Measurements from ENCODE around the gene SLC43A2. TPM values are rescaled to one million over a fixed set of nuclear protein-coding genes. Genes with fewer than 3 reads are reported as not detected.

The SLC43A2 gene
- total and polyA plus RNA-seq, 5 donors from 2014 or later: 3.5 to 6.9 (median 5.9) TPM

DNA sequence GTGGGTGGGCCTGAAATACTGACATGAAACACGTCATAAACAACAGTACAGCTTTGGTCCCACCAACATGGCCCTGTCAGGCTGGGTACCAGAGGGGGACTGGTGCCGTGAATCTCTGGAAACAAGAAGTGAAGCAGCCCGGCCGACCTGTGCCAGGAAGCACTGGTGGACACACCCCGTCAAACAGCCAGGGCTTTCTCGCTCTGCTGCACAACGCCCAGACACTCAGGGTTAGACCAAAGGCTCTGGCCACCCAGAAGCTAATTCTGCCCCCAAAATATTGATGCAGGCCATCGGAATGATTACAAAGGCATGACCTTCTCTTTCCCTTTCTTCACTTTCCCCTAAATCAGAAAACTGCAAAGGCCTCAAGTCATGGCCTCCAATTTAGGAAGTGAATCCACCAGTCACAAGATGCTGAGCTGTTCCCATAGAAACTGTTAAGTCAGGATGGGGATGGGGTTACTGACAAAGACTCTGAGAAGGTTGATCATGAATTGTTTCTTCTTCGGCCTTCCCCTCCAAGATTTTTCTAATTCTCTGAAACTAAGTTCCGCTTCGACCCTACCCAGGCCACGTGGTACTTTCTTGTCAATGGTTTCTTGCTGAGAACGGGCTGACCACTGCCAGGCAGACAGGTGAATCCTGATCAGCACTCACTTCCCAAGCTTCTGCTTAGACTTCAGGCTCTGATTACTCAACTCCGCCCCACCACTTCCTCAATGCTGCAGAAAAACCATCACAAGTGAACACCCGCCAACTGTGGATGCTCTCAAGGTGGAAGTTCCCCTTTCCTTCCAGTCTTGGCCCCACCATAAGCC is 72.8 kb downstream of the SLC43A2 start:
- H3K36me3 Mint-ChIP-seq: peaks cover 21% of the 10 kb centered on the region
- no peaks in the 10 kb centered on the region for H3K27me3 ChIP-seq (ENCODE audit: control insufficient read depth, insufficient read depth, low read length)
- peaks cover 0 to 35% (median 12%) of the 10 kb centered on the region in 4 donors for H3K4me1 Mint-ChIP-seq
- no peaks in the 10 kb centered on the region for H3K9me3 ChIP-seq (ENCODE audit: control insufficient read depth in 2 of 2, low read length in 2 of 2)
- H3K36me3 ChIP-seq (ENCODE audit: control insufficient read depth, insufficient read depth, low read length): peaks cover 33% of the 10 kb centered on the region
- H3K27ac ChIP-seq (ENCODE audit: insufficient read depth, low read length, poor library complexity, severe bottlenecking): no peak overlapping the region
- H3K4me3 ChIP-seq (ENCODE audit: low read depth, low read length): no peak overlapping the region
- H3K27me3 Mint-ChIP-seq: no peaks in the 10 kb centered on the region
- no peak overlapping the region for H3K4me3 Mint-ChIP-seq
- DNase-seq: no peak
- peak in 1 of 2 donors; percentile 39 for ATAC-seq (ENCODE audit: low read depth in 2 of 2)
- no peaks in the 10 kb centered on the region for H3K9me3 Mint-ChIP-seq
- peaks cover 3% of the 10 kb centered on the region for H3K4me1 ChIP-seq (ENCODE audit: control insufficient read depth, insufficient read depth, low read length, poor library complexity, severe bottlenecking)
- peak overlapping the region in 1 of 3 donors; percentile 64 for H3K27ac Mint-ChIP-seq

DNA sequence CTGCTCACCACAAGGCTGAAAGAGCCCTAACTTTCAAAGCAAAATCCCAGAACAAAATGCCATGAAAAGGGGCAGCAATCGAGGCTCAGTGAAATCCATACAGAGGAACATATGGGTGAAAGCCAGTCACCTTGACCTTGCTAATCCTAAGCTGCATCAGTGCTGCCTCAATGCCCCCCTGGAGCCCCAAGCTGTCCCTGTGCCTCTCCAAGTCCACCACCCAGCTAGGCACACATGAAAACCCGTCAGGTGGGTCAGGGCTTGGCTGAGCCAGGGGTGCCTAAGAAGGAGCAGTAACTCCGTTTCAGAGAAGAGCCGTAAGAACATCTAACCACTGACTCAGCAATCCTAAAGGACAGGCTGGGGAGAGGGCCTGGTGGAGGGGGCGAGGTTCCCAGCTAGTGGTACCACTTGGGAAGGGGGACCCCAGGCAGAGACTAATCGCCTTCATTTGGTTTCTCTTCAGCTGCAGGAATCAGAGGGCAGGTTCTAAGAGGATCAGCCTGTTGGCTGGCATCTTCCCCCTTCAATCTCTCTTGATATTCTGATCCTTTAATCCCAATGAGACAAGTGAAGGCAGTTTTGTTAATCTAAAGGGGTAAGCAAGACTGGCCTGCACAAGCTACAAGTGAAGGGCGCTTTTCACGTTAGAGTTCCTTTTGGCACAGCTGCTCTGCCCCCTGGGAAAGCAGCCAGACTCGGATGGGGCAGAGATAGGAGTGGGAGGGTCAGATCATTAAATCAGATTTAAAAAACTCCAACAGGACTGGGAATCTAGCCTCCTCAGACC is 73.7 kb downstream of the SLC43A2 start:
- Mint-ChIP-seq H3K36me3 (peaks cover 29% of the 10 kb centered on the region), H3K4me3 (no peak overlapping the region), H3K27me3 (no peaks in the 10 kb centered on the region), H3K9me3 (no peaks in the 10 kb centered on the region), H3K27ac (no peak overlapping the region), H3K4me1 (peaks cover 0 to 30% (median 13%) of the 10 kb centered on the region in 4 donors)
- Histone ChIP-seq H3K27ac (ENCODE audit: insufficient read depth, low read length, poor library complexity, severe bottlenecking) (no peak overlapping the region), H3K4me3 (ENCODE audit: low read depth, low read length) (no peak overlapping the region), H3K9me3 (ENCODE audit: control insufficient read depth in 2 of 2, low read length in 2 of 2) (no peaks in the 10 kb centered on the region), H3K36me3 (ENCODE audit: control insufficient read depth, insufficient read depth, low read length) (peaks cover 42% of the 10 kb centered on the region), H3K4me1 (ENCODE audit: control insufficient read depth, insufficient read depth, low read length, poor library complexity, severe bottlenecking) (no peaks in the 10 kb centered on the region), H3K27me3 (ENCODE audit: control insufficient read depth, insufficient read depth, low read length) (no peaks in the 10 kb centered on the region)
- ATAC-seq (ENCODE audit: low read depth in 2 of 2) (no peak), DNase-seq (no peak)

DNA sequence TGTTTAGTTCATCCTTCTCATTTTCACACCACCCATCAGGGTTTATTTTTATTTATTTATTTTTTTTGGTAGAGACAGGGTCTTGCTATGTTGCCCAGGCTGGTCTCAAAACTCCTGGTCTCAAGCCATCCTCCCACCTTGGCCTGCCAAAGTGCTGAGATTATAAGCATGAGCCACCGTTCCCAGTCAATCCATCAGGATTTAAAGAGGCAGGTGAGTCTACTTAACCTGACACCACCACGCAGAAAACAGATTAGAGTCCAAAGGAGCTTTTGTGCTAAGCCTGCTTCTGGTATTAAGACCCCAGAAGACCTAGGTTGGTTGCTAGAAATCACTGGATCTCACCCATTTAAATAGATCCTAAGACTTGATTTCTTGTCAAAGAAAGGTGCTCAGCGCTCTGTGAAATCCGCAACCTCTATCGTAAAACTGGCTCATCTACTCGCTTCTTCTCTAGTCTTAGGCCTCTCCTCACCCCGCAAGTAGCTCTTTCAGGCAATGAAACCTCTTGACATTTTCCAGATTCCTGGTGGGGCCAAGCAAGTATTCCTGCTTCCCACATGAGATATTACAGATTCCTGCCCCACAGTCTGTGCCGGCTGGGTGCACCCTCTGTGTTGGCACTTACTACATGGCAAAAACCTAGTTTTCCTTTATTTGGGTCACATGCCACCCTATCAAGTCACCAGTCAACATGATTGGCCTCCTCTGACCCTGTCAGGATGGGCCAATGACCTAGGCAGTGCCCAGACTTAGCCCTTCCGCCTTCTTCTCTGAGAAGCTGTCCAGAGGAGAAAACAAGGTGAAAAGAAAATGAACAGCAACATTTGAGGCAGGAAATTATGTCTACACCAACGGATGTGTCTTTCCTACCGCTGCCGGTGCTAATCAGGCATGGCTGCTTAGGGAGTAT is 75.0 kb downstream of the SLC43A2 start:
- H3K9me3 ChIP-seq (ENCODE audit: control insufficient read depth in 2 of 2, low read length in 2 of 2): no peaks in the 10 kb centered on the region
- no peaks in the 10 kb centered on the region for H3K27me3 ChIP-seq (ENCODE audit: control insufficient read depth, insufficient read depth, low read length)
- Mint-ChIP-seq H3K36me3 (peaks cover 32% of the 10 kb centered on the region), H3K9me3 (no peaks in the 10 kb centered on the region), H3K27ac (peak overlapping the region in 1 of 3 donors; percentile 55), H3K4me1 (peaks cover 0 to 19% (median 9%) of the 10 kb centered on the region in 4 donors), H3K4me3 (no peak overlapping the region), H3K27me3 (no peaks in the 10 kb centered on the region)
- no peaks in the 10 kb centered on the region for H3K4me1 ChIP-seq (ENCODE audit: control insufficient read depth, insufficient read depth, low read length, poor library complexity, severe bottlenecking)
- H3K27ac ChIP-seq (ENCODE audit: insufficient read depth, low read length, poor library complexity, severe bottlenecking): no peak overlapping the region
- no peak overlapping the region for H3K4me3 ChIP-seq (ENCODE audit: low read depth, low read length)
- ATAC-seq (ENCODE audit: low read depth in 2 of 2) (no peak), DNase-seq (no peak)
- peaks cover 46% of the 10 kb centered on the region for H3K36me3 ChIP-seq (ENCODE audit: control insufficient read depth, insufficient read depth, low read length)

DNA sequence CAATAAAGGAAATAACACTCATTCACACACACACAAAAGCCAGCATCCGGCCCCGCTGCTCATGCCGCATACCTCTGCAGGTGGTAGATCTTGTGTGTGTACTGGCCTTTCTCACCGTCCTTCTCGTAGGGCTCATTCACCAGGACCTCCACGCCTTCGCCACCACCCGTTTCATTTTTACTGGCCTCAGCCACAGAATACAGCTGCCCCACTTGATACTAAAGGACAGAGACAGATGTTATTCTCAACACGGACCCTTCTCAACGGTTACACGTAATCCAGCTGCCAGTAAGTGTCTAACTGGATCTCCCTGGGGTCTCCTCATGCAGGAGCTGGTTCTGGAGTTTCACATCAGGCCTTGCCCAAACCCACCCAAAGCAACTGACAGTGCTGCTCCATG is 75.7 kb downstream of the SLC43A2 start:
- ATAC-seq (ENCODE audit: low read depth in 2 of 2): no peak

DNA sequence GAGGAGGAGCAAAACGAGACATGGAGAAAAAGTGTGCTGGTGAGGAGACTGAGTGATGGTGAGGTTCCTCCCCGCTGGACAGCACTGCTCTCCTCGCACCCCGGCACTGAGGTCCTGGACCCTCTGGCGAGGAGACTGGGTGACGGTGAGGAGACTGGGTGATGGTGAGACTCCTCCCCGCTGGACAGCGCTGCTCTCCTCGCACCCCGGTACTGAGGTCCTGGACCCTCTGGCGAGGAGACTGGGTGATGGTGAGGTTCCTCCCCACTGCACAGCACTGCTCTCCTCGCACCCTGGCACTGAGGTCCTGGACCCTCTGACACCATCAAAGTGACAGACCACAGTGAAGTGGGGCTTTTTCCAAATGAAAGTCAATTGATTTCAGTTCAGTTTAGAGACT is 76.9 kb downstream of the SLC43A2 start:
- Mint-ChIP-seq H3K4me1 (peaks cover 0 to 14% (median 7%) of the 10 kb centered on the region in 4 donors), H3K9me3 (no peaks in the 10 kb centered on the region), H3K27me3 (no peaks in the 10 kb centered on the region), H3K4me3 (no peak overlapping the region), H3K36me3 (peaks cover 30% of the 10 kb centered on the region), H3K27ac (no peak overlapping the region)
- no peaks in the 10 kb centered on the region for H3K4me1 ChIP-seq (ENCODE audit: control insufficient read depth, insufficient read depth, low read length, poor library complexity, severe bottlenecking)
- H3K27me3 ChIP-seq (ENCODE audit: control insufficient read depth, insufficient read depth, low read length): no peaks in the 10 kb centered on the region
- H3K4me3 ChIP-seq (ENCODE audit: low read depth, low read length): no peak overlapping the region
- ATAC-seq (ENCODE audit: low read depth in 2 of 2): no peak
- DNase-seq: no peak
- H3K9me3 ChIP-seq (ENCODE audit: control insufficient read depth in 2 of 2, low read length in 2 of 2): no peaks in the 10 kb centered on the region
- peaks cover 55% of the 10 kb centered on the region for H3K36me3 ChIP-seq (ENCODE audit: control insufficient read depth, insufficient read depth, low read length)
- no peak overlapping the region for H3K27ac ChIP-seq (ENCODE audit: insufficient read depth, low read length, poor library complexity, severe bottlenecking)

More for the DNA sequence above, 75.7 kb downstream of the SLC43A2 start:
- Histone ChIP-seq H3K4me3 (ENCODE audit: low read depth, low read length) (no peak overlapping the region), H3K9me3 (ENCODE audit: control insufficient read depth in 2 of 2, low read length in 2 of 2) (no peaks in the 10 kb centered on the region), H3K27me3 (ENCODE audit: control insufficient read depth, insufficient read depth, low read length) (no peaks in the 10 kb centered on the region), H3K36me3 (ENCODE audit: control insufficient read depth, insufficient read depth, low read length) (peaks cover 52% of the 10 kb centered on the region), H3K4me1 (ENCODE audit: control insufficient read depth, insufficient read depth, low read length, poor library complexity, severe bottlenecking) (no peaks in the 10 kb centered on the region), H3K27ac (ENCODE audit: insufficient read depth, low read length, poor library complexity, severe bottlenecking) (no peak overlapping the region)
- Mint-ChIP-seq H3K9me3 (no peaks in the 10 kb centered on the region), H3K36me3 (peaks cover 34% of the 10 kb centered on the region), H3K27ac (peak overlapping the region in 1 of 3 donors; percentile 48), H3K4me3 (no peak overlapping the region), H3K4me1 (peaks cover 0 to 19% (median 7%) of the 10 kb centered on the region in 4 donors), H3K27me3 (no peaks in the 10 kb centered on the region)
- DNase-seq: no peak

DNA sequence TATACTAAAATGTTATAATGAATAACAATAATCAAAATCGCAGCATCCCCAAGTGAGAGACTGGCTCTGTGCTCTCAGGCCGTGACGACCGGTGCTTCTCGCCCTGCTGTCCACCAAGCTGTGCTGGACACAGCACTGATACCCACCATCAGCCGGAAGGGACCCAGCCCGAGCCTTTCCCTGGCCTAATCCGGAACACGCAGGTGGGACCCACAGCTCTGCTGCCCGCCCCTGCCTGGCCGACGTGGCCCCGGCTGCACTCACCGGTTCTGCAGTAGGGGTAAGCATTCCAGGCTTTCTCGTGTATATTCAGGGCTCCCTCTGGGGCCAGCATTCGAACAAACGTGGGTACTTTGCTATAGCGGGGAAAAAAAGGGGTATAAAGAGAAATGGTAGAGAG is 80.6 kb downstream of the SLC43A2 start:
- Mint-ChIP-seq H3K36me3 (peaks cover 31% of the 10 kb centered on the region), H3K4me3 (no peak overlapping the region), H3K27ac (peak overlapping the region in 1 of 3 donors; percentile 67), H3K4me1 (peaks cover 0 to 8% (median 1%) of the 10 kb centered on the region in 4 donors), H3K9me3 (no peaks in the 10 kb centered on the region), H3K27me3 (no peaks in the 10 kb centered on the region)
- DNase-seq (no peak), ATAC-seq (ENCODE audit: low read depth in 2 of 2) (no peak)
- Histone ChIP-seq H3K4me3 (ENCODE audit: low read depth, low read length) (no peak overlapping the region), H3K27ac (ENCODE audit: insufficient read depth, low read length, poor library complexity, severe bottlenecking) (no peak overlapping the region), H3K27me3 (ENCODE audit: control insufficient read depth, insufficient read depth, low read length) (no peaks in the 10 kb centered on the region), H3K9me3 (ENCODE audit: control insufficient read depth in 2 of 2, low read length in 2 of 2) (no peaks in the 10 kb centered on the region), H3K4me1 (ENCODE audit: control insufficient read depth, insufficient read depth, low read length, poor library complexity, severe bottlenecking) (no peaks in the 10 kb centered on the region), H3K36me3 (ENCODE audit: control insufficient read depth, insufficient read depth, low read length) (peaks cover 50% of the 10 kb centered on the region)

DNA sequence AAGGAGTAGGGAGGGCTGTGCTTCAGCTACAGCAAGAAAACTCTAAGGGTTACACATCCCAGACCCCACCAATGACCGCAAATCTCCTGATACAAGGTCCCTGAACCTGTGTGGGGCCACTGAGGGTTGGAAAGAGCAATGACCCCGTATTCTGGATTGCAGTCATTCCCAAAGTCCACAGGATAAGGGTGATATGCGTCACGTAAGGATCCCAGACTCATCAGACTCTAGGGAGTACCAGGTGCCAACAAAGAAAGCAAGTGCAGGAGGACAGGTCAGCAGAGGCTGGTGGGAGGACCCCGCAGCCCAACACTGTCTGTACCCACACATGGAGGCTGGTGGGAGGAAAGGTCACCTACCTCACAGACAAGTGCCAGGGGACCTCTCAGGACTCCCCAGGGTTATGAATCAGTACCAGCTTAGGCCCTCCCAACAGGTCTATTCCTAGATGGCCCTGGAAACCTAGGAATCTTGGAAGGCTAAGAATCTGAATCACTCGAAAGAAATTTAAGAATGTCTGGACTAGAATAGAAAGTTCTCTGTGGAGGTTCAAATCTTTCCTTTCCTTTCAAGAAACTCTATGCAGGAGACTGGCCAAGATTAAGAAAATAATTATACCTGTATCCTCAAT is 82.2 kb downstream of the SLC43A2 start:
- ATAC-seq (ENCODE audit: low read depth in 2 of 2): no peak
- Mint-ChIP-seq H3K4me3 (no peak overlapping the region), H3K9me3 (no peaks in the 10 kb centered on the region), H3K27ac (no peak overlapping the region), H3K4me1 (peaks cover 0 to 6% (median 1%) of the 10 kb centered on the region in 4 donors), H3K27me3 (no peaks in the 10 kb centered on the region), H3K36me3 (peaks cover 40% of the 10 kb centered on the region)
- DNase-seq: no peak
- Histone ChIP-seq H3K4me1 (ENCODE audit: control insufficient read depth, insufficient read depth, low read length, poor library complexity, severe bottlenecking) (no peaks in the 10 kb centered on the region), H3K27ac (ENCODE audit: insufficient read depth, low read length, poor library complexity, severe bottlenecking) (no peak overlapping the region), H3K27me3 (ENCODE audit: control insufficient read depth, insufficient read depth, low read length) (no peaks in the 10 kb centered on the region), H3K36me3 (ENCODE audit: control insufficient read depth, insufficient read depth, low read length) (peaks cover 47% of the 10 kb centered on the region), H3K4me3 (ENCODE audit: low read depth, low read length) (no peak overlapping the region), H3K9me3 (ENCODE audit: control insufficient read depth in 2 of 2, low read length in 2 of 2) (no peaks in the 10 kb centered on the region)

Data from CD4-positive, CD25-positive, alpha-beta regulatory T cell (primary cell).